K562 (cell line): Measurements from ENCODE around the gene KRT71. TPM values are rescaled to one million over a fixed set of nuclear protein-coding genes. Genes with fewer than 3 reads are reported as not detected.

ENCODE experiments used
- ATAC-seq: fragments of 200-7000 bp; cut with Tn5 transposase; 3 replicates; pipeline ENCODE4 v1.9.1; 2020; ENCODE audit warnings: moderate library complexity
- BruUV-seq: library from RNA; stranded (reverse); fragments of 400-500 nt; replicated peaks from 2 replicates; lab custom pipeline; 2021; lab: Mats Ljungman, UMichigan
- CTCF ChIA-PET: fragments of 300-600 bp; formaldehyde crosslinking; extraction: SDS; loops from one replicate; lab custom pipeline; 2021; ENCODE audit warnings: low intra/inter-chr PET ratio; lab: Yijun Ruan, JAX
- POLR2A ChIA-PET: fragments of 300-600, 350-650 bp; sonication (Branson Sonifier 250); formaldehyde crosslinking; extraction: SDS; loops from one replicate; lab custom pipeline; 2021; ENCODE audit warnings: antibody characterized with exemption, inconsistent platforms; lab: Yijun Ruan, JAX
- DNase-seq, 4 experiments: peaks; one replicate each; pipeline versions ENCODE4 v3.0.0 to v3.0.0-alpha.2; 2011 to 2018; ENCODE audit warnings: low spot score in 3 of 4, mixed read lengths in 3 of 4; ENCODE audit errors: extremely low read depth in 1 of 4
- FAIRE-seq: peaks from 2 replicates; lab custom pipeline; 2011; peaks lifted over from hg19 to GRCh38; lab: Jason Lieb, UNC
- H2AFZ ChIP-seq: 2 replicates; pipeline ENCODE4 v1.6.0; 2011; ENCODE audit warnings: low read depth, low read length, control low read depth, inconsistent platforms
- H3K27ac ChIP-seq: fragments of 200-600 bp; 3 replicates; pipeline ENCODE4 v1.8.0; 2011; ENCODE audit warnings: low read depth, mild to moderate bottlenecking, control low read depth, inconsistent platforms, low read length, moderate library complexity, mixed read lengths; ENCODE audit errors: extremely low read depth
- H3K27me3 ChIP-seq, 2 experiments: fragments of 300-600 bp in 1 of 2; 2 replicates in 1 of 2; 3 replicates in 1 of 2; pipeline versions ENCODE4 v1.6.0 to v1.8.0; 2011; ENCODE audit warnings: inconsistent platforms in 2 of 2, low read length in 2 of 2, mild to moderate bottlenecking in 1 of 2, mixed read lengths in 1 of 2, moderate library complexity in 1 of 2; ENCODE audit not compliant: control insufficient read depth in 2 of 2, insufficient read depth in 2 of 2
- H3K36me3 ChIP-seq: fragments of 300-600 bp; 3 replicates; pipeline ENCODE4 v1.8.0; 2011; ENCODE audit warnings: mild to moderate bottlenecking, low read length, inconsistent platforms; ENCODE audit not compliant: control insufficient read depth, insufficient read depth
- H3K4me1 ChIP-seq, 2 experiments: fragments of 200-600 bp in 1 of 2; replicated peaks in 1 of 2; 2 replicates in 1 of 2; 3 replicates in 1 of 2; pipeline versions ENCODE4 v1.5.1 to v1.8.0; 2011; ENCODE audit warnings: inconsistent platforms in 2 of 2, low read length in 2 of 2, mild to moderate bottlenecking in 1 of 2, mixed read lengths in 1 of 2, moderate library complexity in 1 of 2; ENCODE audit not compliant: control insufficient read depth in 2 of 2, insufficient read depth in 2 of 2
- H3K4me2 ChIP-seq: 2 replicates; pipeline ENCODE4 v1.6.1; 2011; ENCODE audit warnings: low read length, control low read depth, inconsistent platforms, mixed read lengths; ENCODE audit not compliant: insufficient read depth
- H3K4me3 ChIP-seq: fragments of 200-600 bp; sonication (generic), shearing (Covaris generic); 2 replicates; pipeline ENCODE4 v1.5.1; 2016; ENCODE audit warnings: control low read depth, inconsistent platforms
- H3K79me2 ChIP-seq: fragments of 200-600 bp; 3 replicates; pipeline ENCODE4 v1.8.0; 2011; ENCODE audit warnings: low read length, inconsistent platforms; ENCODE audit not compliant: control insufficient read depth, insufficient read depth
- H3K9ac ChIP-seq, 2 experiments: 2 replicates each; pipeline versions ENCODE4 v1.6.0 to v1.6.1; 2011; ENCODE audit warnings: low read depth in 2 of 2, low read length in 2 of 2, control low read depth in 1 of 2, inconsistent platforms in 1 of 2, mild to moderate bottlenecking in 1 of 2, mixed read lengths in 1 of 2; ENCODE audit not compliant: insufficient read depth in 1 of 2
- H3K9me1 ChIP-seq: one replicate; pipeline ENCODE4 v1.6.0; 2011; ENCODE audit warnings: inconsistent platforms, mild to moderate bottlenecking, low read length, moderate library complexity; ENCODE audit not compliant: control insufficient read depth, insufficient read depth
- H3K9me3 ChIP-seq: replicated peaks from 2 replicates; pipeline ENCODE4 v1.5.1; 2011; ENCODE audit warnings: low read depth, low read length, inconsistent platforms; ENCODE audit not compliant: control insufficient read depth, insufficient read depth
- H4K20me1 ChIP-seq: replicated peaks from 2 replicates; pipeline ENCODE4 v1.6.1; 2011; ENCODE audit warnings: low read length, inconsistent platforms, mixed read lengths; ENCODE audit not compliant: control insufficient read depth, insufficient read depth
- ARID1B ChIP-seq: fragments of 450-650 bp; IDR thresholded peaks from 2 replicates; pipeline ENCODE4 v1.6.1; 2016; ENCODE audit warnings: antibody characterized with exemption, mild to moderate bottlenecking, inconsistent platforms
- ATF7 ChIP-seq: fragments of 450-650 bp; IDR thresholded peaks from 2 replicates; pipeline ENCODE4 v1.7.1; 2014; ENCODE audit warnings: mild to moderate bottlenecking, moderate library complexity
- CHCHD3 ChIP-seq: fragments of 250-450 bp; sonication (Bioruptor Pico); IDR thresholded peaks from 2 replicates; pipeline ENCODE4 v2.1.2; 2022; ENCODE audit warnings: mild to moderate bottlenecking
- DPF2 ChIP-seq: fragments of 450-650 bp; IDR thresholded peaks from 2 replicates; pipeline ENCODE4 v1.6.1; 2016
- E2F6 ChIP-seq, 2 experiments: IDR thresholded peaks; 2 replicates each; pipeline ENCODE4 v1.6.1; 2011; ENCODE audit warnings: borderline replicate concordance in 1 of 2, control low read depth in 1 of 2, low read depth in 1 of 2, low read length in 1 of 2, mild to moderate bottlenecking in 1 of 2, mixed read lengths in 1 of 2, moderate library complexity in 1 of 2; ENCODE audit not compliant: insufficient read depth in 1 of 2, insufficient read length in 1 of 2, poor library complexity in 1 of 2, severe bottlenecking in 1 of 2; ENCODE audit errors: extremely low read depth in 1 of 2
- FOXK1 ChIP-seq: sonication (generic); formaldehyde crosslinking; IDR thresholded peaks from 2 replicates; pipeline ENCODE4 v1.8.0; 2022; ENCODE audit warnings: missing genetic modification reagents, mild to moderate bottlenecking, borderline replicate concordance
- HSF4 ChIP-seq: fragments of 250-450 bp; sonication (Bioruptor Pico); IDR thresholded peaks from 2 replicates; pipeline ENCODE4 v2.1.2; 2022; ENCODE audit warnings: mild to moderate bottlenecking, moderate library complexity, borderline replicate concordance
- JUN ChIP-seq, 2 experiments: sonication (generic) in 1 of 2; formaldehyde crosslinking in 1 of 2; IDR thresholded peaks; 2 replicates each; pipeline versions ENCODE4 v1.6.1 to v1.8.0; 2012 to 2022; ENCODE audit warnings: borderline replicate concordance in 2 of 2, mild to moderate bottlenecking in 2 of 2, improper control_type of control experiment in 1 of 2, low read depth in 1 of 2, low read length in 1 of 2, missing genetic modification reagents in 1 of 2
- KAT7 ChIP-seq: sonication (generic); formaldehyde crosslinking; IDR thresholded peaks from 2 replicates; pipeline ENCODE4 v1.8.0; 2022; ENCODE audit warnings: missing genetic modification reagents, mild to moderate bottlenecking, borderline replicate concordance
- MAFG ChIP-seq: fragments of 450-650 bp; conservative IDR thresholded peaks from 2 replicates; pipeline ENCODE4 v1.6.1; 2016; ENCODE audit warnings: missing genetic modification characterization, missing compliant biosample characterization
- MYNN ChIP-seq, 2 experiments: sonication (generic); formaldehyde crosslinking in 1 of 2; IDR thresholded peaks; 2 replicates each; pipeline versions ENCODE4 v1.5.0 to v1.6.1; 2016 to 2020; ENCODE audit warnings: antibody characterized with exemption in 1 of 2, missing genetic modification reagents in 1 of 2
- NFIX ChIP-seq: fragments of 250-450 bp; sonication (Bioruptor Pico); IDR thresholded peaks from 2 replicates; pipeline ENCODE4 v1.4.0; 2020; ENCODE audit warnings: low read depth, mild to moderate bottlenecking, moderate library complexity
- OTX1 ChIP-seq: fragments of 450-650 bp; formaldehyde crosslinking; IDR thresholded peaks from 2 replicates; pipeline ENCODE4 v1.4.0; 2022; ENCODE audit warnings: mild to moderate bottlenecking
- POLR3A ChIP-seq: IDR thresholded peaks from 2 replicates; pipeline ENCODE4 v1.6.1; 2011; ENCODE audit warnings: borderline replicate concordance, mild to moderate bottlenecking, moderate library complexity; ENCODE audit not compliant: insufficient read length, insufficient read depth; ENCODE audit errors: extremely low read depth
- RAD21 ChIP-seq, 2 experiments: fragments of 250-450 bp in 1 of 2; fragments of 450-650 bp in 1 of 2; sonication (Bioruptor Pico) in 1 of 2; formaldehyde crosslinking in 1 of 2; IDR thresholded peaks in 1 of 2; conservative IDR thresholded peaks in 1 of 2; 2 replicates each; pipeline versions ENCODE4 v1.4.0 to v1.8.0; 2020 to 2022; ENCODE audit warnings: mild to moderate bottlenecking in 2 of 2, moderate library complexity in 1 of 2
- RBFOX2 ChIP-seq: fragments of 200-400 bp; formaldehyde crosslinking; IDR thresholded peaks from 2 replicates; pipeline ENCODE4 v1.6.1; 2017; ENCODE audit warnings: low read depth, mild to moderate bottlenecking, low read length, moderate library complexity
- TBP ChIP-seq: optimal IDR thresholded peaks from 2 replicates; pipeline ENCODE3; 2011; ENCODE audit warnings: low read depth, low read length, improper control_type of control experiment
- THRB ChIP-seq: fragments of 450-650 bp; formaldehyde crosslinking; conservative IDR thresholded peaks from 2 replicates; pipeline ENCODE4 v1.4.0; 2022; ENCODE audit warnings: mild to moderate bottlenecking, missing genetic modification characterization
- ZNF165 ChIP-seq: fragments of 250-450 bp; sonication (Bioruptor Pico); IDR thresholded peaks from 2 replicates; pipeline ENCODE4 v1.4.0; 2020; ENCODE audit warnings: borderline replicate concordance
- ZNF76 ChIP-seq: fragments of 250-450 bp; sonication (Bioruptor Pico); IDR thresholded peaks from 2 replicates; pipeline ENCODE4 v1.4.0; 2020; ENCODE audit warnings: mild to moderate bottlenecking, moderate library complexity, borderline replicate concordance
- WGBS: fragments of 100-300 bp; shearing (Covaris generic); methylation state at CpG from one replicate; pipeline ENCODE4 v1.1.6; 2016; ENCODE audit warnings: low coverage, mixed read lengths; ENCODE audit not compliant: insufficient coverage; ENCODE audit errors: missing lambda C conversion rate; 5-methylcytosine and 5-hydroxymethylcytosine counted together
- in situ Hi-C: fragments of 300-500 bp; cut with MboI; formaldehyde crosslinking; loops from 4 replicates; pipeline ENCODE4 v1.15.0; 2018; ENCODE audit warnings: inconsistent platforms, mixed read lengths
- intact Hi-C: fragments of 100-400 bp; cut with micrococcal nuclease; formaldehyde crosslinking; loops from 2 replicates; pipeline ENCODE4 v1.14.2; 2022
- polyA plus RNA-seq, 8 experiments: library from polyadenylated mRNA; depleted of rRNA in 4 of 8; stranded (reverse) in 5 of 8; unstranded in 3 of 8; fragments of >200 nt; fragmentation: Nextera tagmentation in 2 of 8; fragmentation: Illumina TruSeq in 1 of 8; extraction: Ambion mirVana in 2 of 8; extraction: Trizol in 1 of 8; gene quantifications; 2 replicates each; pipeline versions ENCODE4 v1.2.1 to v1.2.3, GENCODE V29; 2011 to 2014; ENCODE audit warnings: inconsistent platforms in 1 of 8, missing spikeins in 1 of 8
- total RNA-seq, 7 experiments: library from RNA; depleted of rRNA in 6 of 7; stranded (reverse); fragments of >200 nt in 6 of 7; fragmentation: Illumina TruSeq in 2 of 7; extraction: Trizol in 2 of 7; gene quantifications; 2 replicates each; pipeline versions ENCODE4 v1.2.1 to v1.2.3, GENCODE V29; 2011 to 2021; ENCODE audit warnings: low replicate concordance in 1 of 7

The KRT71 gene
- total and polyA plus RNA-seq, 9 of the 15 experiments (the other 6 are each of a cell fraction or from before 2014, with no cell fraction given): not detected

- no peak for ATAC-seq
- H3K4me3 ChIP-seq: no peak overlapping the region
- TF ChIP-seq MAFG (tag): no peak
- no peak for TF ChIP-seq E2F6 (IDR thresholded peaks at IDR 0.05; ENCODE audit: borderline replicate concordance in 1 of 2, extremely low read depth in 1 of 2, insufficient read depth in 1 of 2, insufficient read length in 1 of 2, low read depth in 1 of 2, low read length in 1 of 2, poor library complexity in 1 of 2, severe bottlenecking in 1 of 2)
- TF ChIP-seq THRB (CRISPR knock-in tag): no peak
- TF ChIP-seq POLR3A: no peak
- no peak for TF ChIP-seq ZNF76 (CRISPR knock-in tag)
- TF ChIP-seq TBP: no peak
- no peak for TF ChIP-seq CHCHD3 (CRISPR knock-in tag)
- no peak for TF ChIP-seq JUN (IDR thresholded peaks at IDR 0.05; ENCODE audit: borderline replicate concordance, low read depth, low read length)
- TF ChIP-seq JUN (CRISPR knock-in tag; IDR thresholded peaks at IDR 0.05; ENCODE audit: borderline replicate concordance): no peak
- TF ChIP-seq ZNF165 (CRISPR knock-in tag): no peak
- no peak for TF ChIP-seq RAD21 (CRISPR knock-in tag; conservative IDR thresholded peaks at IDR 0.05 in 1 of 2, IDR thresholded peaks at IDR 0.05 in 1 of 2)
- TF ChIP-seq OTX1 (CRISPR knock-in tag): no peak
- no peak for TF ChIP-seq DPF2
- no peak for TF ChIP-seq ARID1B
- no peak for TF ChIP-seq MYNN (IDR thresholded peaks at IDR 0.05)
- TF ChIP-seq MYNN (CRISPR knock-in tag; IDR thresholded peaks at IDR 0.05): no peak
- no peak for TF ChIP-seq HSF4 (CRISPR knock-in tag)
- TF ChIP-seq RBFOX2: no peak
- TF ChIP-seq ATF7: no peak
- no peak for TF ChIP-seq NFIX
- TF ChIP-seq FOXK1 (CRISPR knock-in tag): no peak
- TF ChIP-seq KAT7 (CRISPR knock-in tag): no peak
- TF ChIP-seq, all 486 proteins: peak for 0
- no peak for FAIRE-seq
- CTCF ChIA-PET: no interaction called here
- Histone ChIP-seq H3K9me3 (no peaks in the 10 kb centered on the region), H3K27me3 (peaks cover 12 to 58% of the 10 kb centered on the region in 2 experiments; a peak in 4 of 5 replicates), H4K20me1 (peaks cover 9% of the 10 kb centered on the region), H2AFZ (no peak overlapping the region), H3K9ac (no peak overlapping the region), H3K36me3 (no peaks in the 10 kb centered on the region), H3K27ac (no peak overlapping the region), H3K79me2 (no peaks in the 10 kb centered on the region), H3K4me1 (no peaks in the 10 kb centered on the region; a peak in 1 of 5 replicates), H3K9me1 (no peaks in the 10 kb centered on the region), H3K4me2 (no peak overlapping the region)
- POLR2A ChIA-PET: interaction anchor here (0.6 kb wide), 1 partner anchor 94 kb away, joined by 3 read pairs; no protein-coding TSS in a partner anchor
- intact Hi-C loops (no loop called here), in situ Hi-C loops (no loop called here)
- BruUV-seq: no TSS peak
- WGBS: 3% methylated on average over 6 of the region's 6 CpGs
- DNase-seq: no peak
Measured at GRCh38 chr12:52524241-52524897, 28.6 kb downstream of the KRT71 start.
